H1 (cell line): Measurements from ENCODE around the gene CSGALNACT2. TPM values are rescaled to one million over a fixed set of nuclear protein-coding genes. Genes with fewer than 3 reads are reported as not detected.

Experiments
- CTCF ChIA-PET: fragments of 300-600 bp; sonication (Branson Sonifier 250); formaldehyde crosslinking; loops from one replicate; lab custom pipeline; 2021; ENCODE audit not compliant: partially characterized antibody; lab: Charles Lee
- POLR2A ChIA-PET: fragments of 300-600 bp; sonication (Branson Sonifier 250); formaldehyde crosslinking; loops from one replicate; lab custom pipeline; 2021; ENCODE audit warnings: inconsistent platforms; ENCODE audit not compliant: partially characterized antibody; lab: Charles Lee
- DNase-seq, 2 experiments: peaks; one replicate each; pipeline versions ENCODE4 v3.0.0 to v3.0.0-alpha.2; 2010 to 2022; ENCODE audit warnings: low spot score in 2 of 2, low read depth in 1 of 2, mixed read lengths in 1 of 2
- FAIRE-seq: peaks from 2 replicates; lab custom pipeline; 2011; peaks lifted over from hg19 to GRCh38; lab: Jason Lieb, UNC
- H2AFZ ChIP-seq: 2 replicates; pipeline ENCODE4 v1.8.1; 2012; ENCODE audit warnings: low read length, inconsistent platforms
- H2AK5ac ChIP-seq: 2 replicates; pipeline ENCODE4 v1.6.1; 2013; ENCODE audit warnings: low read depth, low read length
- H2BK120ac ChIP-seq: replicated peaks from 2 replicates; pipeline ENCODE3; 2013; ENCODE audit warnings: low read depth, low read length, inconsistent platforms
- H2BK12ac ChIP-seq: 2 replicates; pipeline ENCODE4 v1.6.1; 2013; ENCODE audit warnings: low read depth, low read length
- H2BK15ac ChIP-seq: 2 replicates; pipeline ENCODE4 v1.6.1; 2013; ENCODE audit warnings: low read length
- H2BK20ac ChIP-seq: 2 replicates; pipeline ENCODE4 v1.6.1; 2013; ENCODE audit warnings: low read length
- H2BK5ac ChIP-seq: 2 replicates; pipeline ENCODE4 v1.6.1; 2013; ENCODE audit warnings: low read depth, low read length
- H3K14ac ChIP-seq: 2 replicates; pipeline ENCODE4 v1.6.1; 2013; ENCODE audit warnings: inconsistent platforms; ENCODE audit not compliant: insufficient read length
- H3K18ac ChIP-seq: 2 replicates; pipeline ENCODE4 v1.6.1; 2013; ENCODE audit warnings: low read length; ENCODE audit errors: extremely low read depth
- H3K23ac ChIP-seq: 2 replicates; pipeline ENCODE4 v1.6.1; 2013; ENCODE audit warnings: inconsistent platforms; ENCODE audit not compliant: insufficient read length
- H3K23me2 ChIP-seq: 2 replicates; pipeline ENCODE4 v1.6.1; 2013; ENCODE audit warnings: low read depth, low read length
- H3K27ac ChIP-seq: 2 replicates; pipeline ENCODE4 v1.6.1; 2011; ENCODE audit warnings: low read depth, low read length, inconsistent platforms
- H3K27me3 ChIP-seq, 4 experiments: replicated peaks in 1 of 4; 1 replicate in 1 of 4; 2 replicates in 3 of 4; pipeline versions ENCODE4 v1.6.1 to v1.8.1; 2011 to 2013; ENCODE audit warnings: low read length in 3 of 4, mild to moderate bottlenecking in 3 of 4, inconsistent platforms in 2 of 4, mixed read lengths in 2 of 4, moderate library complexity in 1 of 4; ENCODE audit not compliant: control insufficient read depth in 3 of 4, insufficient read depth in 3 of 4; ENCODE audit errors: extremely low read depth in 1 of 4
- H3K36me3 ChIP-seq, 4 experiments: 2 replicates each; pipeline versions ENCODE4 v1.6.1 to v1.8.1; 2011 to 2013; ENCODE audit warnings: mild to moderate bottlenecking in 4 of 4, low read length in 3 of 4, moderate library complexity in 2 of 4, control low read depth in 1 of 4, inconsistent platforms in 1 of 4; ENCODE audit not compliant: insufficient read depth in 4 of 4, control insufficient read depth in 2 of 4
- H3K4ac ChIP-seq: replicated peaks from 2 replicates; pipeline ENCODE3; 2013; ENCODE audit warnings: low read length, low read depth, mixed read lengths, inconsistent platforms; ENCODE audit not compliant: insufficient read length
- H3K4me1 ChIP-seq, 4 experiments: replicated peaks in 1 of 4; 1 replicate in 1 of 4; 2 replicates in 3 of 4; pipeline versions ENCODE4 v1.6.1 to v1.8.1; 2011 to 2013; ENCODE audit warnings: low read length in 3 of 4, inconsistent platforms in 2 of 4, mixed read lengths in 1 of 4; ENCODE audit not compliant: insufficient read depth in 4 of 4, control insufficient read depth in 3 of 4
- H3K4me2 ChIP-seq, 2 experiments: 2 replicates each; pipeline versions ENCODE4 v1.6.1 to v1.8.1; 2011 to 2013; ENCODE audit warnings: low read depth in 2 of 2, low read length in 2 of 2, control low read depth in 1 of 2, inconsistent platforms in 1 of 2, mild to moderate bottlenecking in 1 of 2; ENCODE audit not compliant: insufficient read depth in 1 of 2
- H3K4me3 ChIP-seq, 4 experiments: fragments of 200-600, 300-600 bp in 1 of 4; sonication (generic), shearing (Covaris generic), sonication (Bioruptor Twin) in 1 of 4; 2 replicates each; pipeline versions ENCODE4 v1.5.1 to v1.8.1; 2011 to 2016; ENCODE audit warnings: low read length in 4 of 4, low read depth in 3 of 4, control low read depth in 2 of 4, inconsistent platforms in 2 of 4, mild to moderate bottlenecking in 2 of 4, mixed read lengths in 1 of 4, moderate library complexity in 1 of 4; ENCODE audit not compliant: insufficient read depth in 2 of 4; ENCODE audit errors: extremely low read depth in 1 of 4
- H3K56ac ChIP-seq: replicated peaks from 2 replicates; pipeline ENCODE3; 2013; ENCODE audit warnings: low read depth, mild to moderate bottlenecking, mixed read lengths, low read length, inconsistent platforms; ENCODE audit not compliant: insufficient read length
- H3K79me1 ChIP-seq: 2 replicates; pipeline ENCODE4 v1.6.1; 2013; ENCODE audit warnings: low read depth, low read length, control low read depth
- H3K79me2 ChIP-seq, 2 experiments: 2 replicates each; pipeline versions ENCODE4 v1.6.1 to v1.8.1; 2012 to 2013; ENCODE audit warnings: low read length in 2 of 2, mild to moderate bottlenecking in 2 of 2, inconsistent platforms in 1 of 2; ENCODE audit not compliant: insufficient read depth in 2 of 2, control insufficient read depth in 1 of 2
- H3K9ac ChIP-seq, 4 experiments: replicated peaks in 1 of 4; 1 replicate in 1 of 4; 2 replicates in 3 of 4; pipeline versions ENCODE4 v1.6.1 to v1.8.1; 2011 to 2013; ENCODE audit warnings: low read depth in 3 of 4, low read length in 3 of 4, control low read depth in 2 of 4, mild to moderate bottlenecking in 2 of 4, moderate library complexity in 2 of 4, inconsistent platforms in 1 of 4; ENCODE audit errors: extremely low read depth in 1 of 4
- H3K9me3 ChIP-seq, 2 experiments: 2 replicates each; pipeline versions ENCODE4 v1.6.1 to v1.8.1; 2012 to 2013; ENCODE audit warnings: mild to moderate bottlenecking in 2 of 2, moderate library complexity in 2 of 2, control low read depth in 1 of 2, inconsistent platforms in 1 of 2, low read depth in 1 of 2, low read length in 1 of 2, mixed read lengths in 1 of 2; ENCODE audit not compliant: insufficient read depth in 2 of 2
- H4K20me1 ChIP-seq, 2 experiments: replicated peaks in 1 of 2; 2 replicates each; pipeline versions ENCODE3 to v1.8.1; 2011 to 2013; ENCODE audit warnings: inconsistent platforms in 2 of 2, low read length in 2 of 2, mild to moderate bottlenecking in 1 of 2; ENCODE audit not compliant: insufficient read depth in 2 of 2, control insufficient read depth in 1 of 2
- H4K5ac ChIP-seq: 2 replicates; pipeline ENCODE4 v1.6.1; 2013; ENCODE audit warnings: low read length, low read depth, mixed read lengths, inconsistent platforms; ENCODE audit not compliant: insufficient read length
- H4K8ac ChIP-seq: 2 replicates; pipeline ENCODE4 v1.8.0; 2013; ENCODE audit warnings: mild to moderate bottlenecking, moderate library complexity, low read length, inconsistent platforms; ENCODE audit not compliant: insufficient read depth; ENCODE audit errors: extremely low read depth
- H4K91ac ChIP-seq: replicated peaks from 2 replicates; pipeline ENCODE3; 2013; ENCODE audit warnings: low read length, mixed read lengths, inconsistent platforms; ENCODE audit not compliant: insufficient read length
- CBX8 ChIP-seq: fragments of 300-800, 300-1000 bp; sonication (generic); IDR thresholded peaks from 2 replicates; pipeline ENCODE4 v1.7.1; 2016; ENCODE audit warnings: low read depth, low read length, borderline replicate concordance
- FOSL1 ChIP-seq: IDR thresholded peaks from 2 replicates; pipeline ENCODE4 v1.6.1; 2011; ENCODE audit warnings: mild to moderate bottlenecking, low read depth, low read length, moderate library complexity; ENCODE audit not compliant: insufficient read depth
- GABPA ChIP-seq: IDR thresholded peaks from 2 replicates; pipeline ENCODE4 v1.6.1; 2011; ENCODE audit warnings: mild to moderate bottlenecking, low read length, moderate library complexity, borderline replicate concordance; ENCODE audit not compliant: insufficient read depth
- POU5F1 ChIP-seq: IDR thresholded peaks from 2 replicates; pipeline ENCODE4 v1.6.1; 2011; ENCODE audit warnings: low read depth, mild to moderate bottlenecking, low read length, moderate library complexity
- SAP30 ChIP-seq: fragments of 300-600 bp; sonication (generic); IDR thresholded peaks from 2 replicates; pipeline ENCODE4 v1.7.1; 2012; ENCODE audit warnings: low read length, moderate library complexity, mild to moderate bottlenecking, inconsistent platforms; ENCODE audit not compliant: insufficient read depth, insufficient replicate concordance
- SP2 ChIP-seq: IDR thresholded peaks from 2 replicates; pipeline ENCODE4 v1.6.1; 2012; ENCODE audit warnings: mild to moderate bottlenecking, low read length, inconsistent platforms
- SRF ChIP-seq: IDR thresholded peaks from 2 replicates; pipeline ENCODE4 v1.6.1; 2011; ENCODE audit warnings: mild to moderate bottlenecking, low read depth, low read length, moderate library complexity
- TAF1 ChIP-seq: IDR thresholded peaks from 2 replicates; pipeline ENCODE4 v1.6.1; 2011; ENCODE audit warnings: mild to moderate bottlenecking, low read depth, low read length
- TAF7 ChIP-seq: optimal IDR thresholded peaks from 2 replicates; pipeline ENCODE3; 2011; ENCODE audit warnings: low read depth, mild to moderate bottlenecking, inconsistent platforms, low read length, moderate library complexity, borderline replicate concordance
- WGBS, 2 experiments: shearing (Covaris generic) in 1 of 2; methylation state at CpG; one replicate each; pipeline versions ENCODE4 v1.1.6 to v1.1.7; 2013 to 2015; ENCODE audit warnings: low lambda C conversion rate in 2 of 2, mixed read lengths in 2 of 2, inconsistent platforms in 1 of 2, low coverage in 1 of 2, missing lambda C conversion rate in 1 of 2; ENCODE audit not compliant: insufficient replicate concordance in 2 of 2, insufficient coverage in 1 of 2, insufficient read length in 1 of 2; ENCODE audit errors: extremely low coverage in 1 of 2, missing lambda C conversion rate in 1 of 2; 5-methylcytosine and 5-hydroxymethylcytosine counted together
- polyA plus RNA-seq, 7 experiments: library from polyadenylated mRNA; depleted of rRNA in 3 of 7; stranded (reverse) in 5 of 7; unstranded in 2 of 7; fragments of >200 nt in 5 of 7; fragments of 200-250 nt in 2 of 7; gene quantifications; 1 replicate in 5 of 7; 2 replicates in 1 of 7; 4 replicates in 1 of 7; pipeline versions ENCODE4 v1.2.1 to v1.2.3, GENCODE V29; 2011 to 2013; ENCODE audit warnings: missing spikeins in 2 of 7, mixed read lengths in 2 of 7
- total RNA-seq: library from RNA; stranded (reverse); fragmentation: NEBNext Ultra II Directional; extraction: Animal tissue kit (Norgen Biotek cat#: 25700); gene quantifications from 2 replicates; pipeline ENCODE4 v1.2.1, GENCODE V29; 2021
- TF ChIP-seq, protein P1 (sequence below): IDR thresholded peaks from 2 replicates; pipeline ENCODE4 v1.6.1; 2012; ENCODE audit warnings: inconsistent platforms
- TF ChIP-seq, protein P2 (sequence below): IDR thresholded peaks from 2 replicates; pipeline ENCODE4 v1.6.1; 2012; ENCODE audit warnings: inconsistent platforms

Gene CSGALNACT2
- total and polyA plus RNA-seq, 2 of the 8 experiments (the other 6 are each of a cell fraction or from before 2014, with no cell fraction given): 2.6 to 5.3 TPM

DNA sequence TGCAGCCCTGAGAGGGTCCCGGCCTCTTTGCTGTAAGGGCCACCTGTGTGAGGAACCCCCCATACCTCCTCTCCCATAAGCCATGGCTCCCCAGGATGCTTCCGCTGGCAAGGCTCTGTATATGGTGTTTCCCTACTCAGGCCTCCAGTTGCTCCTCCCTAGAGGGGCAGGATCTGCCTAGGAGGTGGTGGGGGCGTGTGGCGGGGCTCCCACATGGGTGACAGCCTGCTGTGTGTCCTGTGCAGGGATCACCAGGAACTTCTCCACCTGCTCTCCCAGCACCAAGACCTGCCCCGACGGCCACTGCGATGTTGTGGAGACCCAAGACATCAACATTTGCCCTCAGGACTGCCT, 25.7 kb upstream of the CSGALNACT2 start:
- POLR2A ChIA-PET: no interaction called here
- CTCF ChIA-PET: interaction anchor here (1.5 kb wide), 1 partner anchor 9 kb away, joined by 3 read pairs; no protein-coding TSS in a partner anchor
- no peak for FAIRE-seq
- no peak for TF ChIP-seq TAF1
- TF ChIP-seq TAF7: no peak
- no peak for TF ChIP-seq CBX8
- no peak for TF ChIP-seq SP2
- no peak for TF ChIP-seq GABPA
- no peak for TF ChIP-seq SAP30
- TF ChIP-seq, protein P1, sequence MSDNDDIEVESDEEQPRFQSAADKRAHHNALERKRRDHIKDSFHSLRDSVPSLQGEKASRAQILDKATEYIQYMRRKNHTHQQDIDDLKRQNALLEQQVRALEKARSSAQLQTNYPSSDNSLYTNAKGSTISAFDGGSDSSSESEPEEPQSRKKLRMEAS: no peak
- no peak for TF ChIP-seq SRF
- TF ChIP-seq, protein P2, sequence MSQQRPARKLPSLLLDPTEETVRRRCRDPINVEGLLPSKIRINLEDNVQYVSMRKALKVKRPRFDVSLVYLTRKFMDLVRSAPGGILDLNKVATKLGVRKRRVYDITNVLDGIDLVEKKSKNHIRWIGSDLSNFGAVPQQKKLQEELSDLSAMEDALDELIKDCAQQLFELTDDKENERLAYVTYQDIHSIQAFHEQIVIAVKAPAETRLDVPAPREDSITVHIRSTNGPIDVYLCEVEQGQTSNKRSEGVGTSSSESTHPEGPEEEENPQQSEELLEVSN: no peak
- no peak for TF ChIP-seq FOSL1
- no peak for TF ChIP-seq POU5F1

More for the DNA sequence above, 25.7 kb upstream of the CSGALNACT2 start:
- no peaks in the 10 kb centered on the region for H3K27me3 ChIP-seq
- no peak overlapping the region for H2AFZ ChIP-seq
- H3K36me3 ChIP-seq: no peaks in the 10 kb centered on the region
- no peak overlapping the region for H3K4me2 ChIP-seq
- no peak overlapping the region for H3K23ac ChIP-seq
- no peak overlapping the region for H2BK12ac ChIP-seq
- H3K9ac ChIP-seq: no peak overlapping the region
- no peak overlapping the region for H2AK5ac ChIP-seq
- H4K8ac ChIP-seq: no peak overlapping the region
- no peaks in the 10 kb centered on the region for H3K9me3 ChIP-seq
- WGBS, 2 experiments: 97% methylated on average over 5 of the region's 7 CpGs; no CpG with 5 or more reads in 1 of the 2 experiments
- H3K14ac ChIP-seq: no peak overlapping the region
- H2BK120ac ChIP-seq: no peak overlapping the region
- no peak overlapping the region for H3K56ac ChIP-seq
- H3K23me2 ChIP-seq: no peaks in the 10 kb centered on the region
- no peak overlapping the region for H3K27ac ChIP-seq
- peaks cover 0 to 3% of the 10 kb centered on the region in 2 experiments for H4K20me1 ChIP-seq
- H4K91ac ChIP-seq: no peak overlapping the region
- H2BK15ac ChIP-seq: no peak overlapping the region
- no peak overlapping the region for H2BK20ac ChIP-seq
- no peak overlapping the region for H4K5ac ChIP-seq
- no peak overlapping the region for H3K18ac ChIP-seq
- H3K79me2 ChIP-seq: no peaks in the 10 kb centered on the region
- H3K4me1 ChIP-seq: no peaks in the 10 kb centered on the region
- no peak for DNase-seq
- H3K4ac ChIP-seq: no peak overlapping the region
- no peak overlapping the region for H2BK5ac ChIP-seq
- no peaks in the 10 kb centered on the region for H3K79me1 ChIP-seq
- H3K4me3 ChIP-seq: no peak overlapping the region
